HEK293 (cell line): ENCODE measurements around the gene SWAP70.

Experiments
- CTCF ChIA-PET: fragments of 350-600 bp; formaldehyde crosslinking; extraction: SDS; loops from one replicate; lab custom pipeline; 2021; ENCODE audit warnings: antibody characterized with exemption; lab: Yijun Ruan, JAX
- POLR2A ChIA-PET: fragments of 300-600 bp; formaldehyde crosslinking; extraction: SDS; loops from one replicate; lab custom pipeline; 2020; ENCODE audit warnings: antibody characterized with exemption, inconsistent platforms; lab: Yijun Ruan, JAX
- H3K27ac ChIP-seq: fragments of 200-500 bp; sonication (Bioruptor generic); 2 replicates; pipeline ENCODE4 v1.5.1; 2014; ENCODE audit warnings: low read depth, low read length, control low read depth, inconsistent platforms; ENCODE audit errors: extremely low read depth
- H3K36me3 ChIP-seq, 2 experiments: fragments of 200-500 bp in 1 of 2; sonication (Bioruptor generic) in 1 of 2; 1 replicate in 1 of 2; 2 replicates in 1 of 2; pipeline ENCODE4 v1.5.1; 2014 to 2017; ENCODE audit warnings: inconsistent platforms in 2 of 2, low read length in 2 of 2; ENCODE audit not compliant: control insufficient read depth in 2 of 2, insufficient read depth in 1 of 2
- H3K4me1 ChIP-seq: fragments of 200-500 bp; sonication (Bioruptor generic); 2 replicates; pipeline ENCODE4 v1.5.1; 2014; ENCODE audit warnings: mild to moderate bottlenecking, low read length, inconsistent platforms; ENCODE audit not compliant: control insufficient read depth, insufficient read depth
- H3K4me3 ChIP-seq: 2 replicates; pipeline ENCODE4 v1.5.1; 2011; ENCODE audit warnings: low read depth, mild to moderate bottlenecking, control low read depth, low read length, moderate library complexity
- H3K9me3 ChIP-seq: fragments of 200-500 bp; sonication (Bioruptor generic); 2 replicates; pipeline ENCODE4 v1.5.1; 2014; ENCODE audit warnings: low read depth, low read length, inconsistent platforms; ENCODE audit not compliant: control insufficient read depth, insufficient read depth
- GLI2 ChIP-seq: fragments of 450-650 bp; formaldehyde crosslinking; IDR thresholded peaks from 2 replicates; pipeline ENCODE4; 2017; ENCODE audit warnings: missing biosample characterization, missing genetic modification characterization, low read depth, borderline replicate concordance
- HIC1 ChIP-seq: fragments of 450-650 bp; formaldehyde crosslinking; IDR thresholded peaks from 2 replicates; pipeline ENCODE4 v1.5.1; 2016; ENCODE audit warnings: missing biosample characterization, missing genetic modification characterization
- HOXA7 ChIP-seq: sonication (generic); formaldehyde crosslinking; IDR thresholded peaks from 2 replicates; pipeline ENCODE4 v1.8.1; 2022; ENCODE audit warnings: missing genetic modification reagents, borderline replicate concordance
- SALL2 ChIP-seq: fragments of 450-650 bp; formaldehyde crosslinking; IDR thresholded peaks from 2 replicates; pipeline ENCODE4 v1.5.0; 2017; ENCODE audit warnings: missing biosample characterization, mild to moderate bottlenecking, missing genetic modification characterization, borderline replicate concordance
- SP2 ChIP-seq: fragments of 450-650 bp; formaldehyde crosslinking; IDR thresholded peaks from 2 replicates; pipeline ENCODE4 v1.5.1; 2016; ENCODE audit warnings: missing biosample characterization, missing genetic modification characterization
- ZBTB49 ChIP-seq: fragments of 450-650 bp; formaldehyde crosslinking; IDR thresholded peaks from 2 replicates; pipeline ENCODE4 v1.5.1; 2016; ENCODE audit warnings: missing biosample characterization, missing genetic modification characterization, low read depth
- ZNF121 ChIP-seq: fragments of 450-650 bp; formaldehyde crosslinking; IDR thresholded peaks from 2 replicates; pipeline ENCODE4 v1.5.1; 2016; ENCODE audit warnings: missing biosample characterization, missing genetic modification characterization
- ZNF132 ChIP-seq: fragments of 450-650 bp; formaldehyde crosslinking; IDR thresholded peaks from 2 replicates; pipeline ENCODE4 v1.5.1; 2017; ENCODE audit warnings: missing biosample characterization, missing genetic modification characterization, borderline replicate concordance
- ZNF140 ChIP-seq: fragments of 450-650 bp; formaldehyde crosslinking; IDR thresholded peaks from 2 replicates; pipeline ENCODE4 v1.5.1; 2016; ENCODE audit warnings: missing biosample characterization, missing genetic modification characterization
- ZNF16 ChIP-seq: fragments of 450-650 bp; formaldehyde crosslinking; IDR thresholded peaks from 2 replicates; pipeline ENCODE4 v1.5.1; 2016; ENCODE audit warnings: low read depth, missing biosample characterization, missing genetic modification characterization
- ZNF19 ChIP-seq: fragments of 450-650 bp; formaldehyde crosslinking; IDR thresholded peaks from 2 replicates; pipeline ENCODE4; 2016; ENCODE audit warnings: missing biosample characterization, missing genetic modification characterization, low read depth
- ZNF2 ChIP-seq: fragments of 450-650 bp; formaldehyde crosslinking; IDR thresholded peaks from 2 replicates; pipeline ENCODE4 v1.5.1; 2016; ENCODE audit warnings: missing biosample characterization, missing genetic modification characterization
- ZNF292 ChIP-seq: fragments of 450-650 bp; formaldehyde crosslinking; IDR thresholded peaks from 2 replicates; pipeline ENCODE4 v1.5.1; 2016; ENCODE audit warnings: low read depth, missing biosample characterization, missing genetic modification characterization, borderline replicate concordance
- ZNF335 ChIP-seq: fragments of 450-650 bp; formaldehyde crosslinking; conservative IDR thresholded peaks from 2 replicates; pipeline ENCODE4 v1.5.1; 2016; ENCODE audit warnings: missing biosample characterization, missing genetic modification characterization
- ZNF366 ChIP-seq: fragments of 450-650 bp; formaldehyde crosslinking; conservative IDR thresholded peaks from 2 replicates; pipeline ENCODE4 v1.5.1; 2016; ENCODE audit warnings: missing biosample characterization, missing genetic modification characterization
- ZNF416 ChIP-seq: fragments of 450-650 bp; formaldehyde crosslinking; IDR thresholded peaks from 2 replicates; pipeline ENCODE4 v1.5.1; 2016; ENCODE audit warnings: missing biosample characterization, missing genetic modification characterization
- ZNF426 ChIP-seq: fragments of 450-650 bp; formaldehyde crosslinking; IDR thresholded peaks from 2 replicates; pipeline ENCODE4 v1.5.1; 2017; ENCODE audit warnings: missing biosample characterization, missing genetic modification characterization, mild to moderate bottlenecking, inconsistent platforms, moderate library complexity
- ZNF544 ChIP-seq: fragments of 450-650 bp; formaldehyde crosslinking; IDR thresholded peaks from 2 replicates; pipeline ENCODE4 v1.5.0; 2017; ENCODE audit warnings: missing biosample characterization, missing genetic modification characterization
- ZNF629 ChIP-seq: fragments of 450-650 bp; formaldehyde crosslinking; IDR thresholded peaks from 2 replicates; pipeline ENCODE4 v1.5.1; 2017; ENCODE audit warnings: missing biosample characterization, missing genetic modification characterization
- ZNF645 ChIP-seq: fragments of 450-650 bp; formaldehyde crosslinking; IDR thresholded peaks from 2 replicates; pipeline ENCODE4; 2016; ENCODE audit warnings: missing biosample characterization, missing genetic modification characterization
- ZNF654 ChIP-seq: fragments of 450-650 bp; formaldehyde crosslinking; IDR thresholded peaks from 2 replicates; pipeline ENCODE4 v1.5.1; 2016; ENCODE audit warnings: low read depth, missing biosample characterization, missing genetic modification characterization
- ZNF677 ChIP-seq: fragments of 450-650 bp; IDR thresholded peaks from 2 replicates; pipeline ENCODE4 v1.5.0; 2018; ENCODE audit warnings: missing biosample characterization, mild to moderate bottlenecking, missing genetic modification characterization, moderate library complexity
- ZNF701 ChIP-seq: fragments of 450-650 bp; formaldehyde crosslinking; IDR thresholded peaks from 2 replicates; pipeline ENCODE4 v1.5.1; 2016; ENCODE audit warnings: missing biosample characterization, missing genetic modification characterization
- ZNF707 ChIP-seq: fragments of 450-650 bp; formaldehyde crosslinking; IDR thresholded peaks from 2 replicates; pipeline ENCODE4 v1.5.1; 2016; ENCODE audit warnings: missing biosample characterization, missing genetic modification characterization
- ZNF791 ChIP-seq: fragments of 450-650 bp; formaldehyde crosslinking; IDR thresholded peaks from 2 replicates; pipeline ENCODE4 v1.5.1; 2016; ENCODE audit warnings: missing biosample characterization, missing genetic modification characterization
- ZSCAN5A ChIP-seq: fragments of 450-650 bp; formaldehyde crosslinking; IDR thresholded peaks from 2 replicates; pipeline ENCODE4 v1.5.1; 2016; ENCODE audit warnings: missing biosample characterization, missing genetic modification characterization

SWAP70 gene

GRCh38 chr11:9777525-9777924, 113.6 kb downstream of the SWAP70 start:
- Histone ChIP-seq H3K4me1 (no peaks in the 10 kb centered on the region), H3K27ac (no peak overlapping the region), H3K9me3 (no peaks in the 10 kb centered on the region), H3K4me3 (no peak overlapping the region), H3K36me3 (peaks cover 0 to 38% of the 10 kb centered on the region in 2 experiments; a peak in 2 of 3 replicates)
- ChIA-PET POLR2A (interaction anchor here (0.7 kb wide), 1 partner anchor 152 kb away, joined by 4 read pairs; no protein-coding TSS in a partner anchor), CTCF (no interaction called here)
- TF ChIP-seq ZNF366 (tag by site-specific recombination) = no peak
- TF ChIP-seq ZNF629 (tag by site-specific recombination) = no peak
- no peak for TF ChIP-seq ZNF140 (tag by site-specific recombination)
- no peak for TF ChIP-seq HIC1 (tag by site-specific recombination)
- TF ChIP-seq ZNF16 (tag by site-specific recombination) = no peak
- no peak for TF ChIP-seq ZNF707 (tag by site-specific recombination)
- TF ChIP-seq ZBTB49 (tag by site-specific recombination) = no peak
- TF ChIP-seq ZNF426 = no peak
- TF ChIP-seq ZSCAN5A = no peak
- TF ChIP-seq ZNF645 (tag by site-specific recombination) = no peak
- no peak for TF ChIP-seq GLI2 (tag by site-specific recombination)
- no peak for TF ChIP-seq ZNF416

GRCh38 chr11:9780929-9781328, 117.1 kb downstream of the SWAP70 start:
- ChIA-PET POLR2A (no interaction called here), CTCF (no interaction called here)
- no peak overlapping the region for H3K27ac ChIP-seq
- TF ChIP-seq ZNF366 (tag by site-specific recombination) (no peak), HOXA7 (CRISPR knock-in tag) (no peak), SALL2 (no peak), ZNF544 (tag by site-specific recombination) (no peak), ZNF292 (tag by site-specific recombination) (no peak), ZNF19 (tag by site-specific recombination) (no peak), ZNF335 (no peak), ZNF654 (tag by site-specific recombination) (no peak), ZNF121 (no peak), ZNF629 (tag by site-specific recombination) (no peak), ZNF132 (tag by site-specific recombination) (no peak), SP2 (tag by site-specific recombination) (no peak), ZNF677 (tag by site-specific recombination) (no peak), ZNF791 (no peak), ZNF2 (tag by site-specific recombination) (no peak), ZNF701 (tag by site-specific recombination) (no peak)
- H3K4me3 ChIP-seq = no peak overlapping the region
- peaks cover 0 to 66% of the 10 kb centered on the region in 2 experiments; a peak in 2 of 3 replicates for H3K36me3 ChIP-seq
- H3K4me1 ChIP-seq = no peaks in the 10 kb centered on the region
- no peaks in the 10 kb centered on the region for H3K9me3 ChIP-seq
